ENCODE results near the gene C1GALT1. TPM values are rescaled to one million over a fixed set of nuclear protein-coding genes. Genes with fewer than 3 reads are reported as not detected.

Gene C1GALT1
- total RNA-seq, 1 experiment from 2014 or later: 54.5 TPM

DNA sequence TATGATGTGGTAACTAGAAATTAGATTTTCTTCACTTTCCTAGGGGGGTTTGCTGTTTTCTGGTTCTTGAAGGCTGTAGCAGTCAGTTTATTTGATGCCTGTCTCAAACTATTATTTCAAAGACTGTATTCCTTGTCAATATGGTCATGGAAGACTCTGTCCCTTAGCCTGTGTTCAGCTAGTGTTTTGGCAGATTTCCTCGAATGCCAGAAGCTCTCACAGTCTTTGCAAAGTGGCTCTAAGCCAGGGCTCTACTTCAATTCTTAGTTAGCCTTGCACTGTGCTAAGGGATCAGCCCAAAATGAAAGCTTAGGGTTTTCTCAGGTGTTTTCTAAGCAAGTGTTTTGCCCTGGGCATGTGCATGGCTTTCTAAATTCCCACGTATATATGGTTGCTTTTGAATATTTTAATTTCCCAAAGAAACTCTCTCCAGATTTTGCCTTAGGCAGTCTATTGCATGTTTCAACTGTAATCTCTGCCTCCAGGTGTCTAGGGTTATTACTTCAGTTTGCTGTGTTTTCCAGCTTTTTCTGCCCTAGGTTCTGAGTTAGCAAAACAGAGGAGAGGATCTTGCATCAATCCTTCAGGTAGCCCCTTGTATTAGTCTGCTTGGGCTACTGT lies 7.2 kb upstream of the C1GALT1 start:
- TF ChIP-seq REST (IDR thresholded peaks at IDR 0.05; ENCODE audit: insufficient read depth in 1 of 2, low read depth in 2 of 2, low read length in 1 of 2) (no peak), SIN3A (IDR thresholded peaks at IDR 0.05; ENCODE audit: borderline replicate concordance, insufficient read depth, low read depth, low read length) (no peak), TCF7L2 (IDR thresholded peaks at IDR 0.05; ENCODE audit: low read depth, low read length) (no peak), CTCF (IDR thresholded peaks at IDR 0.05) (no peak), POLR2AphosphoS5 (IDR thresholded peaks at IDR 0.05; ENCODE audit: low read depth, low read length) (no peak)
- DNase-seq (ENCODE audit: low read depth, low spot score) (no peak), ATAC-seq (no peak)
- no peaks in the 10 kb centered on the region for H3K27me3 ChIP-seq (ENCODE audit: control insufficient read depth, insufficient read depth, low read length)
- intact Hi-C loops (cut with micrococcal nuclease; ENCODE audit: unreplicated experiment): no loop called here
- in situ Hi-C loops (cut with HindIII; ENCODE audit: low pct_unique_long_range_greater_than_20kb, low sequenced_read_pairs): no loop called here
- no peak overlapping the region for H3K27ac ChIP-seq (ENCODE audit: low read length)
- H3K4me1 ChIP-seq (ENCODE audit: control insufficient read depth, insufficient read depth, low read length): 0 out of 2 replicates have a peak, but pooled peaks cover 3% of the 10 kb centered on the region
- H3K9me3 ChIP-seq (ENCODE audit: control insufficient read depth, insufficient read depth, low read depth, low read length): peaks cover 11% of the 10 kb centered on the region; the same call in 1 of the 2 replicates
- no peak overlapping the region for H3K4me3 ChIP-seq (ENCODE audit: low read depth in 2 of 2, low read length in 2 of 2)
- POLR2A ChIA-PET: no interaction called here
- H3K36me3 ChIP-seq (ENCODE audit: control insufficient read depth, insufficient read depth, low read length): no peaks in the 10 kb centered on the region
- BruUV-seq (replicated peaks): no TSS peak
- CTCF ChIA-PET: interaction anchor here (0.8 kb wide), 1 partner anchor 72 kb away, joined by 3 read pairs; no protein-coding TSS in a partner anchor

DNA sequence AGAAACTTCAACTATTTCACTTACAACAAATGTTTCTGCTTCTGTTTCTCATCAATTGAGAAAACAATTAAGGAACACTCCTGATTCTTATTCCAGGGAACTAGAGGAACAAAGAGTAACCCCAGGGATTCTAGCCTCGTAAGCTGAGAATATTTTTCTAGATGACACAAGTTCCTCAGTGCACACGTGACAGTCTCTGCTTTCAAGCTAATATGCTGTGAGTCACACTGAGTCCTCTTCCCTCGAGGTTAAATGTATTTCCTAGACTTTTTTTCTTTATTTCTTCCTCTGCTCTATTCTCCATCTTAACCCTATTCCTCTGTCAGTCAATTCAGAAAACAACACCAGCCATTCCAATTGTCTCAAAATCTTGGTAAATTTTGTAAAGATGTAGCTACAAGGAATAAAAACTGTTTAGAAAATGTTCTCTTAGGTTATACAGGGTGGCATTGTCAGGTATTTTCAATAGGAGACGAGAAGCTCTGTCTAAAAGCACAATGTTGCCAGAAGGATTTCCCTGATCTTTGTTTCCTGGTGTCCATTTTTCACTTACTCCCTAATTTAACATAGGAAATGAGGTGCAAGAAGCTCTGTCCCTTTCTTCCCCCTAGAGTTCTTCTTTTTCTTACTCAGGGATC lies 5.8 kb upstream of the C1GALT1 start:
- intact Hi-C loops (cut with micrococcal nuclease; ENCODE audit: unreplicated experiment) (loop anchor here (2.0 kb wide), 1 partner anchor 20 kb away; no protein-coding TSS in a partner anchor), in situ Hi-C loops (cut with HindIII; ENCODE audit: low pct_unique_long_range_greater_than_20kb, low sequenced_read_pairs) (no loop called here)
- Histone ChIP-seq H3K4me1 (ENCODE audit: control insufficient read depth, insufficient read depth, low read length) (0 out of 2 replicates have a peak, but pooled peaks cover 7% of the 10 kb centered on the region), H3K4me3 (ENCODE audit: low read depth in 2 of 2, low read length in 2 of 2) (no peak overlapping the region; a peak in 1 of 4 replicates), H3K9me3 (ENCODE audit: control insufficient read depth, insufficient read depth, low read depth, low read length) (peaks cover 8% of the 10 kb centered on the region; the same call in 1 of the 2 replicates), H3K27me3 (ENCODE audit: control insufficient read depth, insufficient read depth, low read length) (no peaks in the 10 kb centered on the region), H3K27ac (ENCODE audit: low read length) (no peak overlapping the region), H3K36me3 (ENCODE audit: control insufficient read depth, insufficient read depth, low read length) (no peaks in the 10 kb centered on the region)
- peak; percentile 77; the same call in 1 of the 2 replicates for ATAC-seq
- peak; percentile 80 for DNase-seq (ENCODE audit: low read depth, low spot score)
- BruUV-seq (replicated peaks): no TSS peak
- CTCF ChIA-PET: no interaction called here
- no peak for TF ChIP-seq REST (IDR thresholded peaks at IDR 0.05; ENCODE audit: insufficient read depth in 1 of 2, low read depth in 2 of 2, low read length in 1 of 2)
- TF ChIP-seq CTCF (IDR thresholded peaks at IDR 0.05): no peak
- no peak for TF ChIP-seq POLR2AphosphoS5 (IDR thresholded peaks at IDR 0.05; ENCODE audit: low read depth, low read length)
- no peak for TF ChIP-seq TCF7L2 (IDR thresholded peaks at IDR 0.05; ENCODE audit: low read depth, low read length)
- no peak for TF ChIP-seq SIN3A (IDR thresholded peaks at IDR 0.05; ENCODE audit: borderline replicate concordance, insufficient read depth, low read depth, low read length)
- POLR2A ChIA-PET: interaction anchor here (0.6 kb wide), 1 partner anchor 77 kb away, joined by 3 read pairs; no protein-coding TSS in a partner anchor
